ENCODE measurements around the gene FN3K.
A peak's percentile ranks its signal among the peaks of the same experiment; 100 is the strongest.

The FN3K gene

GRCh38 chr17:82698065-82698973 lies 37.1 kb upstream of the FN3K start, which contains the start of gene RAB40B:
Gene RAB40B (minus strand): TSS chr17:82698698. CDS start chr17:82698596, 102 bp downstream.
- peak; percentile 98 for DNase-seq (ENCODE audit: low spot score)
- peak within 1 kb of the TSS; percentile 47 to 81 for H3K27ac ChIP-seq
- peak within 1 kb of the TSS; percentile 98 for H3K4me3 ChIP-seq
- TF ChIP-seq CTCF (IDR thresholded peaks at IDR 0.05) = no peak

- no peak for TF ChIP-seq CTCF (IDR thresholded peaks at IDR 0.05)
- Histone ChIP-seq H3K4me3 (peak overlapping the region; percentile 98), H3K27ac (peak overlapping the region in 1 of 2 donors; percentile 62)
- no peak for DNase-seq (ENCODE audit: low spot score)
Measured at GRCh38 chr17:82698974-82699442, 36.4 kb upstream of the FN3K start.

GRCh38 chr17:82699551-82699950 lies 35.9 kb upstream of the FN3K start:
- TF ChIP-seq CTCF (IDR thresholded peaks at IDR 0.05) = no peak
- no peak for DNase-seq (ENCODE audit: low spot score)
- no peak overlapping the region for H3K27ac ChIP-seq
- peak overlapping the region; percentile 98 for H3K4me3 ChIP-seq

GRCh38 chr17:82702231-82702927 lies 33.0 kb upstream of the FN3K start:
- no peak for TF ChIP-seq CTCF (IDR thresholded peaks at IDR 0.05)
- DNase-seq (ENCODE audit: low spot score) = no peak
- H3K27ac ChIP-seq = peak overlapping the region in 1 of 2 donors; percentile 32

GRCh38 chr17:82703036-82703745 lies 32.2 kb upstream of the FN3K start:
- TF ChIP-seq CTCF (IDR thresholded peaks at IDR 0.05) = no peak
- no peak for DNase-seq (ENCODE audit: low spot score)
- Histone ChIP-seq H3K27ac (no peak overlapping the region), H3K4me3 (no peak overlapping the region)

More at GRCh38 chr17:82702231-82702927, 33.0 kb upstream of the FN3K start:
- no peak overlapping the region for H3K4me3 ChIP-seq

- Histone ChIP-seq H3K27ac (no peak overlapping the region), H3K4me3 (no peak overlapping the region)
- no peak for DNase-seq (ENCODE audit: low spot score)
- no peak for TF ChIP-seq CTCF (IDR thresholded peaks at IDR 0.05)
Measured at GRCh38 chr17:82703935-82704865, 31.2 kb upstream of the FN3K start.

Measured in coronary artery (tissue), 2 donors.